Measurements from ENCODE around the gene F2RL3. TPM values are rescaled to one million over a fixed set of nuclear protein-coding genes. Genes with fewer than 3 reads are reported as not detected.

Gene F2RL3
- total RNA-seq, 2 experiments from 2014 or later, result not detected

Other genes starting within 250 kb of the F2RL3 start
- gene SMIM7, start 228.9 kb upstream of the F2RL3 start, total RNA-seq, result 10 to 100 TPM; 48.1 to 59.2 TPM
- 1 to 10 TPM in 1 of 2 experiments, under 1 TPM in 1; 0.70 to 1.2 TPM for gene TMEM38A, start 227.9 kb upstream of the F2RL3 start, total RNA-seq
- gene NWD1, start 169.2 kb upstream of the F2RL3 start, total RNA-seq, result not detected
- 10 to 100 TPM; 27.4 to 28.6 TPM for gene SIN3B, start 59.6 kb upstream of the F2RL3 start, total RNA-seq
- under 1 TPM; 0.41 to 0.42 TPM for gene CPAMD8, start 137.8 kb downstream of the F2RL3 start, total RNA-seq
- 10 to 100 TPM; 43.1 to 46.0 TPM for gene HAUS8, start 186.5 kb downstream of the F2RL3 start, total RNA-seq
- 10 to 100 TPM; 84.3 to 86.9 TPM for gene MYO9B, start 186.8 kb downstream of the F2RL3 start, total RNA-seq

All from activated naive CD8-positive, alpha-beta T cell treated with anti-CD3 and anti-CD28 coated beads for 36 hours (primary cell).